ENCODE results near the gene GAB4. TPM values are rescaled to one million over a fixed set of nuclear protein-coding genes. Genes with fewer than 3 reads are reported as not detected.

The GAB4 gene
- total and polyA plus RNA-seq, 10 of the 15 experiments (the other 5 are each of a cell fraction or from before 2014, with no cell fraction given), result not detected

DNA sequence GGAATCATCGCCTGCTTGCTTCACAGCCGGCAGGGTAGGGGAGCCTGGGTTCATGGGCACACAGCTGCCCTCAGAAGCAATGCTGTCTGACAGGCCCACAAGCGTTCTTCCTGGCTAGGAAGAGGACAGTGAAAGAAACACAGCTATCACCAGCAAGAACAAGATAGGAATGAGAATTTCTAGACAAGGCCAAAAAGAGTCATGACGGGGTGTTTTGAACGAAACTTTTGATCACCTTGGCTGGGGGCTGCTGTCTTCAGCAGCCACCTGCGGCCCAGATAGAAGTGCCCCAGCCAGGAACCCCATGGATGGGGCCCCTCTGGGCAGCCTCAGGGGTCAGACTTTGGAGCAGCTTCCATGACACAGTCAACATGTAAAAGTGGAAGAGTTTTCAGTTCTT is 41.8 kb downstream of the GAB4 start (continued):
- TF ChIP-seq REST (IDR thresholded peaks at IDR 0.05; ENCODE audit: low read depth, low read length), result no peak
- TF ChIP-seq TBL1XR1 (IDR thresholded peaks at IDR 0.05; ENCODE audit: low read depth, low read length), result no peak
- no peak for TF ChIP-seq HSF1 (IDR thresholded peaks at IDR 0.05; ENCODE audit: low read depth, low read length)
- TF ChIP-seq POLR2AphosphoS2 (IDR thresholded peaks at IDR 0.05; ENCODE audit: low read depth, low read length), result no peak
- TF ChIP-seq KAT2A (conservative IDR thresholded peaks at IDR 0.05; ENCODE audit: control insufficient read depth, low read depth, low read length), result no peak

- H3K27me3 ChIP-seq (replicated peaks in 1 of 2; ENCODE audit: control insufficient read depth in 2 of 2, insufficient read depth in 2 of 2, low read length in 1 of 2), result no peaks in the 10 kb centered on the region
- H3K36me3 ChIP-seq (ENCODE audit: control insufficient read depth in 2 of 2, insufficient read depth in 2 of 2, low read length in 1 of 2), result no peaks in the 10 kb centered on the region
- H3K79me2 ChIP-seq (ENCODE audit: control insufficient read depth, insufficient read depth, low read length), result no peaks in the 10 kb centered on the region
- ChIA-PET RAD21 (ENCODE audit: unreplicated experiment) (interaction anchor here (0.8 kb wide), 1 partner anchor 536 kb away, joined by 3 read pairs; no protein-coding TSS in a partner anchor), SMC1A (ENCODE audit: uncharacterized antibody, unreplicated experiment) (no interaction called here), CTCF (no interaction called here), POLR2A (no interaction called here)
- no peak overlapping the region for H3K9ac ChIP-seq (ENCODE audit: control insufficient read depth, insufficient read depth, low read length)
- no peak overlapping the region for H3K4me3 ChIP-seq
- H4K20me1 ChIP-seq (ENCODE audit: control insufficient read depth, insufficient read depth), result no peaks in the 10 kb centered on the region
- H3K27ac ChIP-seq (ENCODE audit: control insufficient read depth, insufficient read depth), result no peak overlapping the region
- in situ Hi-C loops (cut with MboI), result no loop called here
- no peak for FAIRE-seq
- H2AFZ ChIP-seq (ENCODE audit: control insufficient read depth, low read depth, low read length), result no peak overlapping the region
- no peak for DNase-seq (ENCODE audit: low read depth, low spot score)
- H3K4me1 ChIP-seq (ENCODE audit: control insufficient read depth, insufficient read depth, low read length), result no peaks in the 10 kb centered on the region
- no peak for ATAC-seq
- BruUV-seq (replicated peaks), result no TSS peak
- H3K4me2 ChIP-seq (ENCODE audit: control insufficient read depth, insufficient read depth), result no peak overlapping the region
- no peaks in the 10 kb centered on the region for H3K9me3 ChIP-seq (replicated peaks; ENCODE audit: control insufficient read depth, insufficient read depth, low read length)
- WGBS (ENCODE audit: insufficient coverage, insufficient replicate concordance, low lambda C conversion rate, missing lambda C conversion rate), result 27% methylated on average over 5 of the region's 5 CpGs
- intact Hi-C loops (cut with micrococcal nuclease; ENCODE audit: unreplicated experiment), result no loop called here
- TF ChIP-seq BRCA1 (IDR thresholded peaks at IDR 0.05; ENCODE audit: low read depth, low read length) (no peak), FOXK2 (IDR thresholded peaks at IDR 0.05) (no peak), SREBF2 (IDR thresholded peaks at IDR 0.05; ENCODE audit: low read length) (no peak), TCF3 (IDR thresholded peaks at IDR 0.05; ENCODE audit: borderline replicate concordance, insufficient read depth, low read depth, low read length) (no peak), ATF7 (IDR thresholded peaks at IDR 0.05; ENCODE audit: low read depth) (no peak), SUPT20H (IDR thresholded peaks at IDR 0.05; ENCODE audit: borderline replicate concordance, control insufficient read depth, low read depth, low read length) (no peak), SIN3A (IDR thresholded peaks at IDR 0.05; ENCODE audit: low read depth, low read length) (no peak), STAT3 (IDR thresholded peaks at IDR 0.05; ENCODE audit: low read depth, low read length) (no peak), ESRRA (IDR thresholded peaks at IDR 0.05; ENCODE audit: low read length) (no peak), CBX3 (IDR thresholded peaks at IDR 0.05; ENCODE audit: borderline replicate concordance, low read depth) (no peak), ZBED1 (IDR thresholded peaks at IDR 0.05; ENCODE audit: borderline replicate concordance) (no peak), MEF2B (IDR thresholded peaks at IDR 0.05; ENCODE audit: partially characterized antibody, poor library complexity, severe bottlenecking) (no peak), SMAD1 (IDR thresholded peaks at IDR 0.05; ENCODE audit: low read depth, partially characterized antibody) (no peak), NKRF (conservative IDR thresholded peaks at IDR 0.05) (no peak)
Measured at GRCh38 chr22:16965560-16965959, 42.5 kb downstream of the GAB4 start.
